ENCODE measurements around the gene ITIH5. TPM values are rescaled to one million over a fixed set of nuclear protein-coding genes. Genes with fewer than 3 reads are reported as not detected.

The ITIH5 gene
- total RNA-seq, 2 experiments from 2014 or later = not detected

DNA sequence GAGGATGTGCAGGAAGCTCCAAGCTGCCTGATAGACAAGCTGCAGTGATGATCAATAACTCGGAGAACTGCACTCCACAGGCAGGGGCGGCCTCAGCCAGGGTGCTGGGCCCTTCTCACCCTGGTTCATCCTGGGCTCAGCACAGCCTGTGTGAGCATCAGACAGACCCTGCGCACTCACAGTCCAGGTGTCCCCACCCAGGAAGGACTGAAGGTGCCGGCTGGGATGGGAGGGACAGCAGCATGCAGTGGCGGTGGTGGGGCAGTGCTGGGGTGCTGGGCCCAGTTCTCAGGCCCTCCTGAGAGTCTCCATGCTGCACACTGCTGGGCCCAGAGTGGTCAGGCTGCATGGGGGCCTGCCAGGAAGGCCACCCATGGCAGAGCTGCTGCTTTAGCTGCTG lies 74.1 kb downstream of the ITIH5 start:
- Histone ChIP-seq H4K20me1 (ENCODE audit: insufficient read depth, low read length) (no peaks in the 10 kb centered on the region), H3K9me3 (ENCODE audit: low read length) (no peaks in the 10 kb centered on the region), H3K27ac (ENCODE audit: low read depth, low read length, poor library complexity, severe bottlenecking) (no peak overlapping the region), H3K79me2 (ENCODE audit: insufficient read depth, low read depth, low read length) (no peaks in the 10 kb centered on the region), H3K9me2 (ENCODE audit: insufficient read depth, low read length) (no peaks in the 10 kb centered on the region), H2AFZ (ENCODE audit: low read length) (no peak overlapping the region), H3K4me2 (ENCODE audit: low read length) (no peak overlapping the region), H3K4me3 (ENCODE audit: low read depth, low read length, poor library complexity, severe bottlenecking) (no peak overlapping the region), H3K36me3 (ENCODE audit: insufficient read depth, low read length) (no peaks in the 10 kb centered on the region), H3K4me1 (ENCODE audit: insufficient read depth, low read length, poor library complexity, severe bottlenecking) (no peaks in the 10 kb centered on the region)
- DNase-seq (ENCODE audit: low spot score) = no peak
- ChIA-PET POLR2A (no interaction called here), CTCF (ENCODE audit: unreplicated experiment) (no interaction called here)
- no TSS peak for BruUV-seq (replicated peaks)
- no peak for TF ChIP-seq EZH2phosphoT487 (IDR thresholded peaks at IDR 0.05; ENCODE audit: borderline replicate concordance, low read depth, low read length)
- intact Hi-C loops (cut with micrococcal nuclease; ENCODE audit: unreplicated experiment) = no loop called here

DNA sequence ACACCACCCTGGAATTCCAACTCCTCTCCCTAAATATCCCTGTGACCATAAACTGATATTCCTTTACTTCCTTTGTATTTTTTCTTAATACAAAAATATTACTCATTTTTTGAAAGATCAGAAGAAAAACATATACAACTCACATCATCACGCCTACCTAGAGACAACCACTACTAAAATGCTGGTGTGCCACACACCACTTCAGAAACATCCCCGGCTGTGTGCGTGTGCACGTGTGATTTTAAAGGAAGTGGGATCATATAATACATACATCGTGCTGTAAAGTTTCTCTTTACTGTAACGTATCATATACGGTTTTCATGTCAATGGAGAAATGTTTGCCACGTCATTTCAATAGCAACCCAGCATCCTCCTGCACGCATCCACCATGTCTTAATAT lies 76.5 kb downstream of the ITIH5 start:
- no peak for TF ChIP-seq CTCF (conservative IDR thresholded peaks at IDR 0.05; ENCODE audit: low read length)
- TF ChIP-seq EZH2phosphoT487 (IDR thresholded peaks at IDR 0.05; ENCODE audit: borderline replicate concordance, low read depth, low read length) = no peak
- ChIA-PET CTCF (ENCODE audit: unreplicated experiment) (interaction anchor here (0.7 kb wide), 1 partner anchor 1807 kb away, joined by 3 read pairs; no protein-coding TSS in a partner anchor), POLR2A (interaction anchor here (0.6 kb wide), 1 partner anchor 153 kb away, joined by 3 read pairs; no protein-coding TSS in a partner anchor)
- H2AFZ ChIP-seq (ENCODE audit: low read length) = no peak overlapping the region
- no peak for DNase-seq (ENCODE audit: low spot score)
- no peaks in the 10 kb centered on the region for H3K79me2 ChIP-seq (ENCODE audit: insufficient read depth, low read depth, low read length)
- no peaks in the 10 kb centered on the region for H3K9me2 ChIP-seq (ENCODE audit: insufficient read depth, low read length)
- no peaks in the 10 kb centered on the region for H3K36me3 ChIP-seq (ENCODE audit: insufficient read depth, low read length)
- H4K20me1 ChIP-seq (ENCODE audit: insufficient read depth, low read length) = no peaks in the 10 kb centered on the region
- no peak overlapping the region for H3K27ac ChIP-seq (ENCODE audit: low read depth, low read length, poor library complexity, severe bottlenecking)
- H3K9me3 ChIP-seq (ENCODE audit: low read length) = no peaks in the 10 kb centered on the region
- intact Hi-C loops (cut with micrococcal nuclease; ENCODE audit: unreplicated experiment) = no loop called here
- H3K4me1 ChIP-seq (ENCODE audit: insufficient read depth, low read length, poor library complexity, severe bottlenecking) = no peaks in the 10 kb centered on the region
- BruUV-seq (replicated peaks) = no TSS peak
- H3K4me3 ChIP-seq (ENCODE audit: low read depth, low read length, poor library complexity, severe bottlenecking) = no peak overlapping the region
- H3K4me2 ChIP-seq (ENCODE audit: low read length) = no peak overlapping the region

DNA sequence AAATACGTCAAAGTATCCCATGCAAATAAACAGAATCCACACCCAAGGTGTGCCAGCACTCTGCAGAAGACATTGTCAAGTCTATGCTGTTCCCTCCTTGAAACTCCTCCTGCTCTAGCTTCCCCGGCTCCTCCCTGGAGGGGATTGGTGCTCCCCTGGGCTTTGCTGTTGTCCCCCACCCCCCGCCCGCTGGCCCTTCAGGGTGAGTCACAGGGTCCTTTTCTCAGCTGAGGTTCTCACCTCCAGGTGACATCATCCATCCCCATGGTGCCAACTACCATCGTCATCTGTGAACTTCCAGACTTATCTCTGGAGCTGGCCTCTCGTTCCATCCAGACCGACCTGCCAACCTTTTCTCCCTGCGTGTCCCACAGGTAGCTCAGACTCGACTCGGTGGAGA lies 77.0 kb downstream of the ITIH5 start:
- CTCF ChIA-PET (ENCODE audit: unreplicated experiment) = interaction anchor here (0.7 kb wide), 1 partner anchor 1807 kb away, joined by 3 read pairs; no protein-coding TSS in a partner anchor

More for the DNA sequence above, 77.0 kb downstream of the ITIH5 start:
- no TSS peak for BruUV-seq (replicated peaks)
- Histone ChIP-seq H4K20me1 (ENCODE audit: insufficient read depth, low read length) (no peaks in the 10 kb centered on the region), H3K27ac (ENCODE audit: low read depth, low read length, poor library complexity, severe bottlenecking) (no peak overlapping the region), H3K4me2 (ENCODE audit: low read length) (no peak overlapping the region), H3K79me2 (ENCODE audit: insufficient read depth, low read depth, low read length) (no peaks in the 10 kb centered on the region), H3K4me3 (ENCODE audit: low read depth, low read length, poor library complexity, severe bottlenecking) (no peak overlapping the region), H3K9me2 (ENCODE audit: insufficient read depth, low read length) (no peaks in the 10 kb centered on the region), H3K4me1 (ENCODE audit: insufficient read depth, low read length, poor library complexity, severe bottlenecking) (no peaks in the 10 kb centered on the region), H3K36me3 (ENCODE audit: insufficient read depth, low read length) (no peaks in the 10 kb centered on the region), H3K9me3 (ENCODE audit: low read length) (no peaks in the 10 kb centered on the region), H2AFZ (ENCODE audit: low read length) (no peak overlapping the region)
- intact Hi-C loops (cut with micrococcal nuclease; ENCODE audit: unreplicated experiment) = no loop called here
- POLR2A ChIA-PET = interaction anchor here (0.6 kb wide), 1 partner anchor 153 kb away, joined by 3 read pairs; no protein-coding TSS in a partner anchor
- no peak for DNase-seq (ENCODE audit: low spot score)
- TF ChIP-seq CTCF (conservative IDR thresholded peaks at IDR 0.05; ENCODE audit: low read length) = no peak
- TF ChIP-seq EZH2phosphoT487 (IDR thresholded peaks at IDR 0.05; ENCODE audit: borderline replicate concordance, low read depth, low read length) = no peak

All from OCI-LY7 (cell line).